Right ventricle myocardium inferior (tissue), 1 donor: Measurements from ENCODE around the gene ZC3H12A. TPM values are rescaled to one million over a fixed set of nuclear protein-coding genes. Genes with fewer than 3 reads are reported as not detected.
A peak's percentile ranks its signal among the peaks of the same experiment; 100 is the strongest.

Experiments
- ATAC-seq: fragments of 200-7000 bp; cut with Tn5 transposase; one replicate; pipeline ENCODE4 v1.9.1; 2020; ENCODE audit warnings: mild to moderate bottlenecking, moderate library complexity
- DNase-seq: peaks from one replicate; pipeline ENCODE4 v3.0.0; 2021; ENCODE audit errors: missing footprints
- intact Hi-C: fragments of 100-400 bp; cut with DNase I; formaldehyde crosslinking; loops from one replicate; pipeline ENCODE4 v1.11.0; 2022
- total RNA-seq: library from RNA; stranded (reverse); fragmentation: NEBNext Ultra II Directional; extraction: Animal tissue kit (Norgen Biotek cat#: 25700); gene quantifications from one replicate; pipeline ENCODE4 v1.2.1, GENCODE V29; 2021
- donor health status: DM: no; HTN: yes; CAD: no; lungs with severe emphysema.

ZC3H12A gene
- total RNA-seq, 1 donor from 2014 or later, result 4.3 TPM

DNA sequence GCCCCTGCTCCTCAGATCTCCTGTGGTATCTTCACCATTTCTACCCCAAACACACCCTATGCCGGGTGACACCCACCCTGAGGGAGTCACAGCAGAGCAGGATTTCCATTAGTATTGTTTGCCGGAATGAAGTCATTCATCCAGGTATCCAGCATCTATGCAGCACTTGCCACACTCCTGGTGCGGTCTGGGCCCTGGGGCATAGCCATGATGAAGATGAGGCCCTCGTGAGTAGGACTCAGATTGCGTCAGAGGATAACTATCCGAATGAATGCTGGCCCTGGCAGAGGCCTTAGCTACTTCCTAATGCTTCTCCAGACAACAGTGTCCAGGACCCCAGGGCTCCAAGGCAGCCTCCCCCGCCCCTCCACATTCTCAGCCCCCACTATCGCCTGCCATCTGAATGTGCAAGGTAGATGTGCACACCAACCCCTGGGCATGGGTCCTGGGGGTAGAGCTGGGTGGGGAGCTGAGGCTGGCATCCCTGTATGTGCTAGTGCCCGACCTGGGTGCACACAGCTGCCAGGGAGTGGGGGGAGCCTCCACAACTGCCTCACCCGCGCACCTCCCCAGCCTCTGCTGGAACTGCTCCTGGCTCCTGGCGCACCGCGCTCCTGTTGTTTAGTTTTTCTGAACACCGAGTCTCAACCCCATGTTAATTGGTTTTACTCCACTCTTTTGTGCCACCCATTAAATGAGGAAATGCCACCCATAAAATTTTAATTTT lies 25.5 kb upstream of the ZC3H12A start:
- intact Hi-C loops, result no loop called here
- DNase-seq (peak; percentile 39), ATAC-seq (no peak)

DNA sequence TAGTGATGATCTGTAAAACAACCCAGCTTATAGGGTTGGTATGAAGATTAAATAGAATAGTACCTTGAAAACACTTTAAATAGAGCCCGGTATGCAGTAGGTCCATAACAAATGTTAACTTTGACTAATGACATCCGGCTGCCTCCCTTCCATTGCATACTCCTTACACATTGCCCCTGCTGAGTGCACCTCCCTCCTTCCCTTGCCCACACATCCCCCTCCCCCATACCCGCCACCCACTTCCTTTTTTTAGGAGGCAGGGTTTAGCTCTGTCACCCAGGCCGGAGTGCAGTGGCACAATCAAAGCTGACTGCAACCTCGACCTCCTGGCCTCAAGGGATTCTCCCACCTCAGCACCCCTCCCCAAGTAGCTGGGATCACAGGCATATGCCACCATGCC lies 24.4 kb upstream of the ZC3H12A start:
- ATAC-seq (no peak), DNase-seq (peak; percentile 64)
- intact Hi-C loops, result no loop called here

- intact Hi-C loops, result no loop called here
- DNase-seq (peak; percentile 55), ATAC-seq (no peak)
These were observed 22.0 kb upstream of the ZC3H12A start for GRCh38 chr1:37452416-37452815.

- no peak for ATAC-seq
- intact Hi-C loops, result loop anchor here (1.0 kb wide), 1 partner anchor 229 kb away; no protein-coding TSS in a partner anchor
- no peak for DNase-seq
These were observed 20.7 kb upstream of the ZC3H12A start for GRCh38 chr1:37453647-37454046.

DNA sequence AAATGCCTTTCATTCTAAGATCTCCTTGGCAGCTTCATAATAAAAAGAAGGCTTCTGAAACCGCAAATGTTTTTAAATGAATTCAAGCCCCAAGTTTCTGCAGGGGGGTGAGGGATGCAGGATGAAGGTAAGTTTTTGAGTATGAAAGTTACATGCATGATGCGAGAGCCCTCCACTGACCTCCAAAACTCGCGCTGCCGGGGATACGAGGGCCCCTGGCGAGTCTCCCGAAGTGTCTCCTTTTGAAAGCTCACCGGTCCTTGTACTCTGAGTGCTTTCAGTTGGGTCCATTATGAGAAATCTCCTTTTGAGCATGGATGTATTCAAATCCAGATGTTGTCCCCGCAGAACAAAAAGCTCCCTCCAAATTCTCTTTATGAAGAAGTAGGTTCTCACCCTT lies 18.9 kb upstream of the ZC3H12A start:
- ATAC-seq, result no peak
- no peak for DNase-seq
- intact Hi-C loops, result loop anchor here (1.0 kb wide), 1 partner anchor 32 kb away; no protein-coding TSS in a partner anchor

GRCh38 chr1:37456614-37457013 lies 17.8 kb upstream of the ZC3H12A start:
- intact Hi-C loops, result no loop called here
- DNase-seq (peak; percentile 4), ATAC-seq (no peak)

DNA sequence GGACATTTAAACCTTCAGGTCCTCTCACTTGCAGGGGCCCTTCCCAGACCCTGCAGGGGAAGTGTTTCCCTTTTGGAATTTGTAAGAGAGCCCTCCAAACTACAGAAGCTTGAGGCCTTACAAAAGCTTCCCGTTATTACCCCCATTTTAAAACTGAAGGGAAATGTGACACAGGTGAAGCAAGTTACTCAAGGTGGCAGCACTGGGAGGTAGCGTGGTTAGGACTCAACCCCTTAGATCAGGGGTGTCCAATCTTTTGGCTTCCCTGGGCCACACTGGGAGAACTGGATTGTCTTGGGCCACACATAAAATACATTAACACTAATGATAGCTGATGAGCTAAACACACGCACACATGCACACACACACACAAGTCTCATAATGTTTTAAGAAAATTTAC lies 15.8 kb upstream of the ZC3H12A start:
- ATAC-seq (no peak), DNase-seq (no peak)
- intact Hi-C loops, result no loop called here

DNA sequence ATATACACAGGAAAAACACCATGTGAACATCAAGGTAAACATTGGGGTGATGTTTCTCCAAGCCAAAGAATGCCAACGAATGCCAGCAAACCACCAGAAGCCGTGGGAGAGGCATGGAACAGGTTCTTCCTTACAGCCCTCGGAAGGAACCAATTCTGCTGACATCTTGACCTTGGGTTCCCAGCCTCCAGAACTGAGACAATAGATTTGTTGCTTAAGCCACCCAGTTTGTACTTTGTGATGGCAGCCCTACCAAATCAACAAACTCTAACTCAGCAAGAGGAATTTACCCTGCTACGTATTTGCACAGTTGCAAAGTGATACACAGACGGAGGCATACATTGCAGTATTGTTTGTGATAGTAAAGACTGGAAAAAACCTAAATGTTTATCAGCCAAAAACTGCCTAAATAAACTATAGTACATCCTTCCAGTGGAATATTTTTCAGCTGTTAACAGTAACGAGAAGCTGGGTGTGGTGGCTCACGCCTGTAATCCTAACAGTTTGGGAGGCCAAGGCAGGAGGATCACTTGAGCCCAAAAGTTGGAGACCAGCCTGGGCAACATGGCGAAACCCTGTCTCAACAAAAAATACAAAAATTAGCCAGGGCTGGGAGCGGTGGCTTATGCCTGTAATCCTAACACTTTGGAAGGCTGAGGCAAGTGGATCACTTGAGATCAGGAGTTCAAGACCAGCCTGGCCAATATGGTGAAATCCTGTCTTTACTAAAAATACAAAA lies 12.5 kb upstream of the ZC3H12A start:
- intact Hi-C loops, result no loop called here
- no peak for ATAC-seq
- DNase-seq, result peak; percentile 22

DNA sequence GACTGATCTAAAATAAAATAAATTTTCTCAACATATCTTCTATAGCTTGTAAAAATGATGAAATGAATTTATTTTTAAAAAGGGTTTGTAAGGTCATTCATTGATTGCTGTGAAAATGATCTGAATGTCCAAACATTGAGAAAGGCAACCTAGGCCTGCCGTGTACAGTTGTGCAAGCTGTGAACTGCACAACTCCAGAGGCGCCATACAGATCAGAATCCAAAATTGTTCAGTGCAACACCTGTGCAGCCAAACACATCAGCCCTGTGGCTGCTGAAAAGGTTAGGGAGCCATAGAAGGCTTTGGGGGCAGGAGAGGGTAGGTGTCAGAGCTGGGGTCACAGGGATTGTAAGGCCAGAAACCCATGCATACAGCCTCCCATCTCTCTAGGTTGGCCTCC lies 9.9 kb upstream of the ZC3H12A start:
- intact Hi-C loops, result no loop called here
- no peak for ATAC-seq

GRCh38 chr1:37465593-37466517 lies 8.5 kb upstream of the ZC3H12A start:
- DNase-seq, result peak; percentile 8
- no peak for ATAC-seq
- intact Hi-C loops, result no loop called here

More for the DNA sequence above, 9.9 kb upstream of the ZC3H12A start:
- peak; percentile 1 for DNase-seq

GRCh38 chr1:37468037-37468436 lies 6.3 kb upstream of the ZC3H12A start:
- intact Hi-C loops, result no loop called here
- no peak for ATAC-seq
- no peak for DNase-seq

- intact Hi-C loops, result no loop called here
- DNase-seq (no peak), ATAC-seq (no peak)
These were observed 5.0 kb upstream of the ZC3H12A start for GRCh38 chr1:37469386-37469785.

- intact Hi-C loops, result loop anchor here (5.0 to 10.0 kb wide), 2 partner anchors 83 to 216 kb away; partner anchors contain the start of genes DNALI1 and SNIP1
- ATAC-seq (peak; percentile 73), DNase-seq (peak; percentile 77)
These were observed 2.8 kb upstream of the ZC3H12A start for GRCh38 chr1:37471345-37472231.

DNA sequence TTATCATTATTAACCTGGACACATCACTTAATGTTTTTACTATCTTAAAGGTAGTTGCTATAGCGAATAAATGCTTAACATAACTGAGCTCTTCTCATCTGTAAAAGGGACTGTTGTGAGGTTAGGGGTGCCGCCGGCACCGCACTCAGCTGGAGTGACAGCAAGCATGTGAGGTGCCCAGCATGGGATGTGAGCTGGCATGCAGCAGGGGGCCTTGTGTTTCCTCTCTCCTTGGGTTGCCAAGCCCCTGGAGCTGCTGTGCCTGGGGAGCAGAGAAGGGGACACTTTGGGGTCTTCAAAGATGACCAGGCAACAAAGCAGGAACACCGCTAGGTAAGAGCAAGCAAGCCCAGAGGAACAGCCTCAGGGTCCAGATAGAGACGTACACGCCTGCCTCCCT lies 2.1 kb upstream of the ZC3H12A start:
- DNase-seq (peak; percentile 51), ATAC-seq (no peak)
- intact Hi-C loops, result loop anchor here (5.0 to 10.0 kb wide), 2 partner anchors 83 to 215 kb away; partner anchors contain the start of genes DNALI1 and SNIP1

GRCh38 chr1:37472994-37473393 lies 1.4 kb upstream of the ZC3H12A start:
- DNase-seq (no peak), ATAC-seq (no peak)
- intact Hi-C loops, result loop anchor here (5.0 to 10.0 kb wide), 2 partner anchors 82 to 214 kb away; partner anchors contain the start of genes DNALI1 and SNIP1

DNA sequence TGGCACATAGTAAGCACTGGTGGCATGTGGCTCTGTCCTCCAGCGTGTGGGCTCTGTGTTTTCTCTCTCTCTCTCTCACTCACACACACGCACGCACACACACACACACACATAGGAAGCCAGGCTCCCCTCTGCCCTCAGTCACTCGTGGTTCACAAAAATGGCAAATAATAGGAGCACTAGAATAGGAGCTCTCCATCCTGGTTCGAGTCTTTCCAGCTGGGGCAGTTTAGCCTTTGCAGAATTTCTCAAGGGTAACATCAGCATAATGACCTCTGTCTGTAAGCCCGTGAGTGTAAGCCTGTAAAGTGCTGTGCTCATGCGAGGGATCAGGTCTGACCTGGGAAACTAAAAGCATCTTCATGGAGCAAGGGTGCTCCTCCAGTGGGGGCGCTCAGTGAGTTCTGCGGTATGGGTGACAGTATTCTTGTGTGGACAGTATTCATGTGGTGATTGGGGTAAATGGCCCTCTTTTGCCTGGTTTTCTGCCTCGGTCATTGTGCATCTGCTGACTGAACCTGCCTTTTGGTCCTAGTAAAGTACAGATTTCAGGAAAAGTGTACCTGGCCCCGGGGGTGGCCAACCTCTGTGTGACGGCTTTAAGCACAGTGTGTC lies 842 bp upstream of the ZC3H12A start:
- no peak for ATAC-seq
- peak; percentile 43 for DNase-seq
- intact Hi-C loops, result loop anchor here (5.0 to 10.0 kb wide), 2 partner anchors 81 to 214 kb away; partner anchors contain the start of genes DNALI1 and SNIP1

- peak; percentile 75 for DNase-seq
- ATAC-seq, result peak; percentile 8
- intact Hi-C loops, result loop anchor here (5.0 to 10.0 kb wide), 2 partner anchors 80 to 212 kb away; partner anchors contain the start of genes DNALI1 and SNIP1
These were observed 458 bp downstream of the ZC3H12A start for GRCh38 chr1:37474697-37475379.
